Left ventricle myocardium inferior (tissue), 1 donor: Measurements from ENCODE around the gene GFRA1. TPM values are rescaled to one million over a fixed set of nuclear protein-coding genes. Genes with fewer than 3 reads are reported as not detected.

ENCODE experiments used
- DNase-seq: peaks from one replicate; pipeline ENCODE4 v3.0.0-alpha.2; 2020
- H3K27ac ChIP-seq: fragments of 200-600 bp; replicated peaks from 2 replicates; pipeline ENCODE4 v1.8.0; 2021
- H3K27me3 ChIP-seq: fragments of 200-600 bp; 2 replicates; pipeline ENCODE4 v1.8.0; 2021; ENCODE audit warnings: low read depth
- H3K36me3 ChIP-seq: fragments of 200-600 bp; 2 replicates; pipeline ENCODE4 v1.8.0; 2021
- H3K4me1 ChIP-seq: fragments of 200-600 bp; 2 replicates; pipeline ENCODE4 v1.8.0; 2021
- H3K4me3 ChIP-seq: fragments of 200-600 bp; 2 replicates; pipeline ENCODE4 v1.8.0; 2021; ENCODE audit warnings: mild to moderate bottlenecking, moderate library complexity
- H3K9me3 ChIP-seq: fragments of 200-600 bp; replicated peaks from 2 replicates; pipeline ENCODE4 v1.8.0; 2021
- CTCF ChIP-seq: fragments of 200-600 bp; IDR thresholded peaks from 2 replicates; pipeline ENCODE4 v1.8.0; 2021; ENCODE audit warnings: antibody characterized with exemption, mild to moderate bottlenecking, borderline replicate concordance
- intact Hi-C: fragments of 100-400 bp; cut with micrococcal nuclease; formaldehyde crosslinking; loops from one replicate; pipeline ENCODE4 v1.11.0; 2022
- total RNA-seq: library from RNA; stranded (reverse); fragmentation: NEBNext Ultra II Directional; extraction: Animal tissue kit (Norgen Biotek cat#: 25700); gene quantifications from one replicate; pipeline ENCODE4 v1.2.1, GENCODE V29; 2021
- donor health status: DM: no; HTN: yes; CAD: no; lungs with severe emphysema.

The GFRA1 gene
- total RNA-seq, 1 donor from 2014 or later, result 5.1 TPM

DNA sequence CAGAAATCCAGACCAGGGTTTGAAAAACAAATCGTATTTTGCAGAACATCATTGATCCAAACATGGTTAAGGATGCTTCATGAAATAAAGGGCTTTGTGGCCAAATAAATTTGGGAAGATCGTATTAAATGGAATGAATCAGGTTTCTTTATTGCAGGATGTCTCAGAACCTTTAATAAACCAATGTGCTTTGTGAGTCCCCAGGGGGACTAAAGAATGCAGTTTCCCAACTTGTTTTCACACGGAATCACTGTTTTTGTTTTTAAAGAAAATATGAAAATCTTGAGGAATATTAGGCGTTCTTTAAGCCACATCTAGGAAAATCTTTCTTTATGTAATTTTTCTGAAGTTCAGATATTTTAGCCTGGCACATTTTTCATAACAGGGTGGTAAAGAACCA is 34.4 kb upstream of the GFRA1 start:
- H3K27ac ChIP-seq, result no peak overlapping the region
- H3K36me3 ChIP-seq, result no peaks in the 10 kb centered on the region
- no peak for DNase-seq
- intact Hi-C loops, result no loop called here
- H3K9me3 ChIP-seq, result peaks cover 9% of the 10 kb centered on the region
- TF ChIP-seq CTCF, result no peak
- H3K4me1 ChIP-seq, result no peaks in the 10 kb centered on the region
- H3K4me3 ChIP-seq, result no peak overlapping the region
- no peaks in the 10 kb centered on the region for H3K27me3 ChIP-seq

GRCh38 chr10:116306847-116307246 is 33.8 kb upstream of the GFRA1 start:
- Histone ChIP-seq H3K4me3 (no peak overlapping the region), H3K27me3 (no peaks in the 10 kb centered on the region), H3K27ac (no peak overlapping the region), H3K36me3 (no peaks in the 10 kb centered on the region), H3K4me1 (no peaks in the 10 kb centered on the region), H3K9me3 (peaks cover 9% of the 10 kb centered on the region)
- intact Hi-C loops, result no loop called here
- no peak for DNase-seq
- TF ChIP-seq CTCF, result no peak

- Histone ChIP-seq H3K27me3 (no peaks in the 10 kb centered on the region), H3K9me3 (peaks cover 9% of the 10 kb centered on the region), H3K36me3 (no peaks in the 10 kb centered on the region), H3K27ac (no peak overlapping the region), H3K4me3 (no peak overlapping the region), H3K4me1 (no peaks in the 10 kb centered on the region)
- DNase-seq, result no peak
- TF ChIP-seq CTCF, result no peak
- intact Hi-C loops, result no loop called here
These were observed 31.9 kb upstream of the GFRA1 start for GRCh38 chr10:116304923-116305322.

GRCh38 chr10:116300542-116300941 is 27.5 kb upstream of the GFRA1 start:
- Histone ChIP-seq H3K27ac (no peak overlapping the region), H3K4me1 (no peaks in the 10 kb centered on the region), H3K9me3 (peaks cover 9% of the 10 kb centered on the region), H3K4me3 (no peak overlapping the region), H3K36me3 (no peaks in the 10 kb centered on the region), H3K27me3 (no peaks in the 10 kb centered on the region)
- no peak for DNase-seq
- intact Hi-C loops, result no loop called here
- no peak for TF ChIP-seq CTCF

GRCh38 chr10:116298586-116298985 is 25.6 kb upstream of the GFRA1 start:
- Histone ChIP-seq H3K27ac (no peak overlapping the region), H3K4me1 (no peaks in the 10 kb centered on the region), H3K4me3 (no peak overlapping the region), H3K9me3 (no peaks in the 10 kb centered on the region), H3K36me3 (no peaks in the 10 kb centered on the region), H3K27me3 (no peaks in the 10 kb centered on the region)
- no peak for DNase-seq
- no peak for TF ChIP-seq CTCF
- intact Hi-C loops, result no loop called here

GRCh38 chr10:116296291-116296721 is 23.3 kb upstream of the GFRA1 start:
- no peak for DNase-seq
- Histone ChIP-seq H3K36me3 (no peaks in the 10 kb centered on the region), H3K4me3 (no peak overlapping the region), H3K27ac (no peak overlapping the region), H3K27me3 (peaks cover 13% of the 10 kb centered on the region), H3K4me1 (no peaks in the 10 kb centered on the region), H3K9me3 (no peaks in the 10 kb centered on the region)
- no peak for TF ChIP-seq CTCF
- intact Hi-C loops, result no loop called here
